CD4-positive, alpha-beta memory T cell (primary cell): ENCODE data around the gene STRN3. TPM values are rescaled to one million over a fixed set of nuclear protein-coding genes. Genes with fewer than 3 reads are reported as not detected.
A peak's percentile ranks its signal among the peaks of the same experiment; 100 is the strongest.

Experiments used
- CTCF ChIA-PET: fragments of 350-600 bp; sonication (Branson Sonifier 250); formaldehyde crosslinking; loops from one replicate; lab custom pipeline; 2021; ENCODE audit warnings: inconsistent platforms; ENCODE audit not compliant: partially characterized antibody; lab: Charles Lee
- POLR2A ChIA-PET: fragments of 350-600 bp; sonication (Branson Sonifier 250); formaldehyde crosslinking; loops from one replicate; lab custom pipeline; 2021; ENCODE audit not compliant: partially characterized antibody; lab: Charles Lee
- DNase-seq, 5 donors: peaks; one replicate each; pipeline versions ENCODE4 v3.0.0 to v3.0.0-alpha.2; 2020 to 2022; ENCODE audit warnings: mixed read lengths in 1 of 5
- H3K27ac ChIP-seq: one replicate; pipeline ENCODE4 v1.7.0; 2013; ENCODE audit warnings: low read depth, low read length
- H3K27me3 ChIP-seq: 2 replicates; pipeline ENCODE4 v1.7.0; 2013; ENCODE audit warnings: mild to moderate bottlenecking, low read length, moderate library complexity; ENCODE audit not compliant: insufficient read depth
- H3K36me3 ChIP-seq: 2 replicates; pipeline ENCODE4 v1.7.0; 2013; ENCODE audit warnings: mild to moderate bottlenecking, low read length, moderate library complexity; ENCODE audit not compliant: insufficient read depth
- H3K4me1 ChIP-seq: 2 replicates; pipeline ENCODE4 v1.7.0; 2013; ENCODE audit warnings: mild to moderate bottlenecking, low read length, moderate library complexity; ENCODE audit not compliant: insufficient read depth
- H3K4me3 ChIP-seq, 2 donors: one replicate each; pipeline ENCODE4 v1.7.0; 2013; ENCODE audit warnings: low read length in 2 of 2, mild to moderate bottlenecking in 1 of 2
- H3K9me3 ChIP-seq, 2 donors: one replicate each; pipeline ENCODE4 v1.7.0; 2013; ENCODE audit warnings: low read length in 2 of 2, control low read depth in 1 of 2; ENCODE audit not compliant: control insufficient read depth in 1 of 2
- H3K27ac Mint-ChIP-seq, 7 donors: one replicate each; pipeline ENCODE4 v1.8.0; 2020 to 2021; ENCODE audit warnings: mixed read lengths in 7 of 7, mild to moderate bottlenecking in 6 of 7, inconsistent platforms in 3 of 7, moderate library complexity in 3 of 7
- H3K27me3 Mint-ChIP-seq, 2 donors: one replicate each; pipeline ENCODE4 v1.8.0; 2020 to 2021; ENCODE audit warnings: mixed read lengths in 2 of 2
- H3K36me3 Mint-ChIP-seq, 2 donors: one replicate each; pipeline ENCODE4 v1.8.0; 2020 to 2021; ENCODE audit warnings: mixed read lengths in 2 of 2, inconsistent platforms in 1 of 2, mild to moderate bottlenecking in 1 of 2
- H3K4me1 Mint-ChIP-seq, 4 donors: one replicate each; pipeline ENCODE4 v1.8.0; 2020 to 2021; ENCODE audit warnings: mixed read lengths in 4 of 4, mild to moderate bottlenecking in 1 of 4
- H3K4me3 Mint-ChIP-seq, 8 donors: one replicate each; pipeline ENCODE4 v1.8.0; 2020 to 2021; ENCODE audit warnings: mixed read lengths in 8 of 8, mild to moderate bottlenecking in 7 of 8, moderate library complexity in 6 of 8, inconsistent platforms in 3 of 8
- H3K9me3 Mint-ChIP-seq, 8 donors: one replicate each; pipeline ENCODE4 v1.8.0; 2020 to 2021; ENCODE audit warnings: mixed read lengths in 8 of 8, mild to moderate bottlenecking in 5 of 8, inconsistent platforms in 3 of 8, moderate library complexity in 1 of 8
- intact Hi-C: fragments of 100-400 bp; cut with micrococcal nuclease; formaldehyde crosslinking; loops from one replicate; pipeline ENCODE4 v1.15.1; 2023
- polyA plus RNA-seq, 2 donors: library from polyadenylated mRNA; unstranded; fragments of 300-500 nt; fragmentation: Illumina TruSeq; gene quantifications; one replicate each; pipeline ENCODE4 v1.2.3, GENCODE V29; 2021
- total RNA-seq, 2 experiments: library from RNA; stranded (reverse); gene quantifications; one replicate each; pipeline ENCODE4 v1.2.3, GENCODE V29; 2021

The STRN3 gene
- total and polyA plus RNA-seq, 4 experiments from 2014 or later, result 2.3 to 26.2 (median 14.1) TPM

DNA sequence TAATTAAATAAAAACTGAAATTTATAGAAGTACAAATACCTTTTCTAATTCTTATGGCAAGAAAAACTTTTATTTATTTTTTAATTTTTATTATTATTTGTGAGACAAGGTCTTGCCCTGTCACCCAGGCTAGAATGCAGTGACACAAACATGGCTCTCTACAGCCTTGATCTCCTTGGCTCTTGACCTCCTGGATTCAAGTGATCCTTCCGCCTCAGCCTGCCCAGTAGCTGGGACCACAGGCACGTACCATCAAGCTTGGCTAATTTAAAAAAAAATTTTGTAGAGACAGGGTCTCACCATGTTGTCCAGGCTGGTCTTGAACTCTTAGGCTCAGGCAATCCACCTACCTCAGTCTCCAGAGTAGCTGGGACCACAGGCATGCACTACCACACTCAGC lies 104.4 kb downstream of the STRN3 start:
- POLR2A ChIA-PET, result no interaction called here
- H3K36me3 ChIP-seq, result peaks cover 4% of the 10 kb centered on the region
- Mint-ChIP-seq H3K4me1 (peaks cover 3 to 7% (median 5%) of the 10 kb centered on the region in 4 donors), H3K9me3 (no peaks in the 10 kb centered on the region), H3K36me3 (peaks cover 10 to 23% of the 10 kb centered on the region in 2 donors), H3K4me3 (no peak overlapping the region), H3K27me3 (no peaks in the 10 kb centered on the region), H3K27ac (no peak overlapping the region)
- DNase-seq, result no peak
- no peaks in the 10 kb centered on the region for H3K27me3 ChIP-seq
- no peaks in the 10 kb centered on the region for H3K4me1 ChIP-seq
- no peak overlapping the region for H3K27ac ChIP-seq
- H3K9me3 ChIP-seq, result no peaks in the 10 kb centered on the region
- intact Hi-C loops, result no loop called here
- CTCF ChIA-PET, result interaction anchor here (0.5 kb wide), 1 partner anchor 455 kb away, joined by 3 read pairs; no protein-coding TSS in a partner anchor
- H3K4me3 ChIP-seq, result no peak overlapping the region

DNA sequence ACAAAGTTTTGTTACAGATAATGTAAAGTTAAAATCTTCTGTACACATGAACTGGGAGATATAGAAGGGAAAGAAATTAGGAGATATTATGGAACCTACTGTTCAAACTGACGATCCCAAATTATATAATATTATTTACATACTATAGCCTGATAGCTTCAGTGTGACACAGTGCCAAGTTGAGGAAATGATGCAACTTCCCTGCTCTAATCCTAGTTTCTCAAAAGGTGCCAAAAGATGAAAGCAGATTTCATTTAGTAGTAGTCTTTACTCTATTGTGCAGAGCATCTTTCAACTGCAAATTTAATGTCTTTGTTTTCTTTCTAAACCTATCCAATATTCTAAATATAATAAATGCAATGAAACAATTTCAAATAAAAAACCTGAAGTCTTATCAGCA lies 104.9 kb downstream of the STRN3 start:
- no peak for DNase-seq
- no peaks in the 10 kb centered on the region for H3K9me3 Mint-ChIP-seq
- H3K36me3 Mint-ChIP-seq, result peaks cover 10 to 23% of the 10 kb centered on the region in 2 donors
- intact Hi-C loops, result no loop called here
- ChIA-PET POLR2A (no interaction called here), CTCF (interaction anchor here (0.5 kb wide), 1 partner anchor 456 kb away, joined by 3 read pairs; no protein-coding TSS in a partner anchor)
- Histone ChIP-seq H3K27me3 (no peaks in the 10 kb centered on the region), H3K4me3 (no peak overlapping the region), H3K27ac (no peak overlapping the region), H3K9me3 (no peaks in the 10 kb centered on the region), H3K36me3 (peaks cover 4% of the 10 kb centered on the region), H3K4me1 (no peaks in the 10 kb centered on the region)
- no peaks in the 10 kb centered on the region for H3K27me3 Mint-ChIP-seq
- H3K27ac Mint-ChIP-seq, result no peak overlapping the region
- H3K4me1 Mint-ChIP-seq, result peaks cover 3 to 7% (median 5%) of the 10 kb centered on the region in 4 donors
- H3K4me3 Mint-ChIP-seq, result no peak overlapping the region

- Mint-ChIP-seq H3K4me3 (no peak overlapping the region), H3K27me3 (no peaks in the 10 kb centered on the region), H3K9me3 (no peaks in the 10 kb centered on the region), H3K4me1 (peaks cover 0 to 2% (median under 1%) of the 10 kb centered on the region in 4 donors), H3K27ac (peak overlapping the region in 1 of 7 donors; percentile 51), H3K36me3 (peaks cover 17 to 27% of the 10 kb centered on the region in 2 donors)
- CTCF ChIA-PET, result interaction anchor here (1.3 to 1.6 kb wide), 3 partner anchors 9 to 26 kb away, joined by 3 to 5 read pairs (median 3); no protein-coding TSS in a partner anchor
- POLR2A ChIA-PET, result interaction anchor here (1.1 kb wide), 1 partner anchor 111 kb away, joined by 3 read pairs; no protein-coding TSS in a partner anchor
- no peak overlapping the region for H3K4me3 ChIP-seq
- H3K27ac ChIP-seq, result no peak overlapping the region
- H3K36me3 ChIP-seq, result peaks cover 11% of the 10 kb centered on the region
- intact Hi-C loops, result no loop called here
- DNase-seq, result no peak
- H3K9me3 ChIP-seq, result no peaks in the 10 kb centered on the region
- no peaks in the 10 kb centered on the region for H3K27me3 ChIP-seq
- H3K4me1 ChIP-seq, result no peaks in the 10 kb centered on the region
Observed at GRCh38 chr14:30915596-30915995, 110.6 kb downstream of the STRN3 start.

DNA sequence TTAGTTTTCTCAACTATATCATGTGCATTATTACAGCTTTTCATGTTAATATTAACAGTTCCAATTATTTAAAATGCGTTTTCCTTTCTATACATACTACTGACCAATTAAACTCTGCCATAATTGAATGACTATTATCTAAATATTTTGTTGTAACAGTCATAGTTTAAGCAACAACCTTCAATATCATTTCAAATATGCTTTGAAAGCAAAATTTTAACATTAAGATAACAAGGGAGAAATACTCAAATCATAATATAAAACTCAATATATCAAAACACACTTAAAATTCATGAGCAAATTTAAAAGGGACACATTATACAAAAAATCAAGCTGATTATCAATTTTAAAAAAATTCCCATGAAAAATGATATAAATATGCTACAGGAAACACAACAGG lies 111.4 kb downstream of the STRN3 start:
- no peak overlapping the region for H3K27ac Mint-ChIP-seq
- H3K27ac ChIP-seq, result no peak overlapping the region
- H3K27me3 ChIP-seq, result no peaks in the 10 kb centered on the region
- CTCF ChIA-PET, result interaction anchor here (1.3 to 1.6 kb wide), 3 partner anchors 10 to 26 kb away, joined by 3 to 5 read pairs (median 3); no protein-coding TSS in a partner anchor
- peaks cover 0 to 2% (median under 1%) of the 10 kb centered on the region in 4 donors for H3K4me1 Mint-ChIP-seq
- H3K36me3 ChIP-seq, result peaks cover 11% of the 10 kb centered on the region
- no peaks in the 10 kb centered on the region for H3K9me3 ChIP-seq
- H3K36me3 Mint-ChIP-seq, result peaks cover 17 to 24% of the 10 kb centered on the region in 2 donors
- no peaks in the 10 kb centered on the region for H3K27me3 Mint-ChIP-seq
- H3K4me1 ChIP-seq, result no peaks in the 10 kb centered on the region
- intact Hi-C loops, result no loop called here
- H3K4me3 ChIP-seq, result no peak overlapping the region
- H3K4me3 Mint-ChIP-seq, result no peak overlapping the region
- POLR2A ChIA-PET, result interaction anchor here (1.1 kb wide), 1 partner anchor 112 kb away, joined by 3 read pairs; no protein-coding TSS in a partner anchor
- no peaks in the 10 kb centered on the region for H3K9me3 Mint-ChIP-seq
- no peak for DNase-seq

DNA sequence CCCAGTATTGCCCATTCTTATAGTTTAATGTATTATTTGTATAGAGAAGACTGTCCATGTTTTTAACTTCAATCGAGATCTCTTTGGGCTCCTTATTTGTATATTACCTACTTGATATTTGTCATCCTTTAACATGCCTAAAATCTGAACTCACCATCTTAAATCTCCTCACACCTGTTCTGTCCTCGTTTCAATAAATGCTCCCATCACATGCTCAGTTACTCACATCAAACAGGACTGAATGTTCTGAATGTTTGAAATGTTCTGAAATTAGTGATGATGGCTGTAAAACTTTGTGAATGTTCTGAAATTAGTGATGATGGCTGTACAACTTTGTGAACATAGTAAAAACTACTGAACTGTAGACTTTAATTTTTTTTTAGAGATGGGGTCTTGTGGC lies 117.4 kb downstream of the STRN3 start:
- Mint-ChIP-seq H3K36me3 (peaks cover 16 to 34% of the 10 kb centered on the region in 2 donors), H3K27me3 (no peaks in the 10 kb centered on the region), H3K4me1 (peaks cover 0 to 4% (median 1%) of the 10 kb centered on the region in 4 donors), H3K4me3 (no peak overlapping the region), H3K9me3 (no peaks in the 10 kb centered on the region), H3K27ac (no peak overlapping the region)
- no peak overlapping the region for H3K4me3 ChIP-seq
- H3K9me3 ChIP-seq, result no peaks in the 10 kb centered on the region
- H3K27me3 ChIP-seq, result no peaks in the 10 kb centered on the region
- intact Hi-C loops, result loop anchor here (5.0 to 10.0 kb wide), 2 partner anchors 184 to 252 kb away; no protein-coding TSS in a partner anchor
- DNase-seq, result no peak
- ChIA-PET CTCF (no interaction called here), POLR2A (no interaction called here)
- H3K27ac ChIP-seq, result no peak overlapping the region
- H3K36me3 ChIP-seq, result peaks cover 22% of the 10 kb centered on the region
- peaks cover 6% of the 10 kb centered on the region for H3K4me1 ChIP-seq

DNA sequence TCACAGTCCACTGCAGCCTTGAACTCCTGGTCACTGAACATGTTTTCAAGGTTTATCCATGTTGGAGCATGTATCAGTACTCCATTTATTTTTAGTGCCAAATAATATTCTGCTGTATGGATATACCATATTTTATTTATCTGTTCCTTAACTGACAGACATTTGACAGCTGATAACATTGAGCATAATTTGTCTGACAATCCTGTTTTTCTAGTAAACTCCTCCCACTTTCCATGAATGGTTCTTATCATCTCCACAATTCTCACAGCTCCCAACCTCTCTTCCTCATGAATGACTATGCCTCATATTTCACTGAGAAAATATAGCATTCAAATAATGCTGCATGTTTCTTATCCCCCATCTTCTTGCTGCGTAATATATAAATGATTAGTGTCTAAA lies 118.5 kb downstream of the STRN3 start:
- H3K9me3 Mint-ChIP-seq, result no peaks in the 10 kb centered on the region
- ChIA-PET POLR2A (no interaction called here), CTCF (no interaction called here)
- no peak for DNase-seq
- Histone ChIP-seq H3K36me3 (peaks cover 22% of the 10 kb centered on the region), H3K4me3 (no peak overlapping the region), H3K27me3 (no peaks in the 10 kb centered on the region), H3K9me3 (no peaks in the 10 kb centered on the region), H3K27ac (no peak overlapping the region), H3K4me1 (peaks cover 6% of the 10 kb centered on the region)
- H3K4me1 Mint-ChIP-seq, result peaks cover 0 to 4% (median 1%) of the 10 kb centered on the region in 4 donors
- intact Hi-C loops, result loop anchor here (5.0 to 10.0 kb wide), 2 partner anchors 183 to 250 kb away; no protein-coding TSS in a partner anchor
- H3K36me3 Mint-ChIP-seq, result peaks cover 16 to 32% of the 10 kb centered on the region in 2 donors
- H3K27ac Mint-ChIP-seq, result no peak overlapping the region
- no peak overlapping the region for H3K4me3 Mint-ChIP-seq
- no peaks in the 10 kb centered on the region for H3K27me3 Mint-ChIP-seq

GRCh38 chr14:30906752-30907658 lies 119.2 kb downstream of the STRN3 start:
- Mint-ChIP-seq H3K9me3 (no peaks in the 10 kb centered on the region), H3K4me1 (peaks cover 0 to 6% (median 1%) of the 10 kb centered on the region in 4 donors), H3K27ac (peak overlapping the region in 1 of 7 donors; percentile 14), H3K4me3 (no peak overlapping the region), H3K36me3 (peaks cover 22 to 37% of the 10 kb centered on the region in 2 donors), H3K27me3 (no peaks in the 10 kb centered on the region)
- H3K9me3 ChIP-seq, result no peaks in the 10 kb centered on the region
- peaks cover 6% of the 10 kb centered on the region for H3K4me1 ChIP-seq
- DNase-seq, result peak in 1 of 5 donors; percentile 1
- POLR2A ChIA-PET, result no interaction called here
- H3K36me3 ChIP-seq, result peaks cover 22% of the 10 kb centered on the region
- no peak overlapping the region for H3K27ac ChIP-seq
- no peak overlapping the region for H3K4me3 ChIP-seq
- CTCF ChIA-PET, result no interaction called here
- intact Hi-C loops, result loop anchor here (5.0 to 10.0 kb wide), 2 partner anchors 182 to 250 kb away; no protein-coding TSS in a partner anchor
- no peaks in the 10 kb centered on the region for H3K27me3 ChIP-seq
